ENCODE measurements around the gene GASK1A.
A peak's percentile ranks its signal among the peaks of the same experiment; 100 is the strongest.
"Not testable (repeated sequence)": the region's sequence is repeated elsewhere in the genome, so short reads cannot be mapped to it uniquely, and the experiment has no call there.

The GASK1A gene

GRCh38 chr3:42979044-42979972 lies at the start of gene GASK1A:
GASK1A (plus strand) TSS chr3:42979311; CDS start chr3:42979643, 332 bp downstream.
- no peak for FAIRE-seq

GRCh38 chr3:42934111-42934510 lies 45.0 kb upstream of the GASK1A start:
- no peak for FAIRE-seq

GRCh38 chr3:42934910-42935309 lies 44.2 kb upstream of the GASK1A start:
- FAIRE-seq, result no peak

- no peak for FAIRE-seq
Observed at GRCh38 chr3:42935472-42935871, 43.6 kb upstream of the GASK1A start.

- FAIRE-seq, result no peak
Observed at GRCh38 chr3:42936157-42936981, 42.7 kb upstream of the GASK1A start.

- FAIRE-seq, result no peak
Observed at GRCh38 chr3:42937334-42937733, 41.8 kb upstream of the GASK1A start.

GRCh38 chr3:42942693-42943092 lies 36.4 kb upstream of the GASK1A start:
- FAIRE-seq, result no peak

- FAIRE-seq, result no peak
Observed at GRCh38 chr3:42946050-42946449, 33.1 kb upstream of the GASK1A start.

GRCh38 chr3:42957573-42957972 lies 21.5 kb upstream of the GASK1A start:
- FAIRE-seq, result no peak

- no peak for FAIRE-seq
Observed at GRCh38 chr3:42960282-42960681, 18.8 kb upstream of the GASK1A start.

- FAIRE-seq, result no peak
Observed at GRCh38 chr3:42960786-42961185, 18.3 kb upstream of the GASK1A start.

GRCh38 chr3:42961633-42962032 lies 17.5 kb upstream of the GASK1A start:
- FAIRE-seq, result peak; percentile 66

GRCh38 chr3:42963269-42963668 lies 15.8 kb upstream of the GASK1A start:
- FAIRE-seq, result no peak

- no peak for FAIRE-seq
Observed at GRCh38 chr3:42964266-42964665, 14.8 kb upstream of the GASK1A start.

- no peak for FAIRE-seq
Observed at GRCh38 chr3:42970557-42970956, 8.6 kb upstream of the GASK1A start.

- FAIRE-seq, result no peak
Observed at GRCh38 chr3:42970976-42971772, 7.9 kb upstream of the GASK1A start.

- not testable (repeated sequence) for FAIRE-seq
Observed at GRCh38 chr3:42974906-42975305, 4.2 kb upstream of the GASK1A start.

GRCh38 chr3:42975456-42975855 lies 3.7 kb upstream of the GASK1A start:
- FAIRE-seq, result no peak

- FAIRE-seq, result no peak
Observed at GRCh38 chr3:42975955-42976354, 3.2 kb upstream of the GASK1A start.

- no peak for FAIRE-seq
Observed at GRCh38 chr3:42980209-42980608, 1.1 kb downstream of the GASK1A start.

- FAIRE-seq, result no peak
Observed at GRCh38 chr3:42980909-42981308, 1.8 kb downstream of the GASK1A start.

- FAIRE-seq, result no peak
Observed at GRCh38 chr3:42982645-42983412, 3.7 kb downstream of the GASK1A start.

All from endometrium (tissue), 2 donors.